NCI-H1092 (cell line): ENCODE data around the gene GJA1.
"Not testable (repeated sequence)": the region's sequence is repeated elsewhere in the genome, so short reads cannot be mapped to it uniquely, and the experiment has no call there.

Experiments
- DNase-seq: peaks from one replicate; lab custom pipeline; 2025; lab: John Stamatoyannopoulos, UW

The GJA1 gene

DNA sequence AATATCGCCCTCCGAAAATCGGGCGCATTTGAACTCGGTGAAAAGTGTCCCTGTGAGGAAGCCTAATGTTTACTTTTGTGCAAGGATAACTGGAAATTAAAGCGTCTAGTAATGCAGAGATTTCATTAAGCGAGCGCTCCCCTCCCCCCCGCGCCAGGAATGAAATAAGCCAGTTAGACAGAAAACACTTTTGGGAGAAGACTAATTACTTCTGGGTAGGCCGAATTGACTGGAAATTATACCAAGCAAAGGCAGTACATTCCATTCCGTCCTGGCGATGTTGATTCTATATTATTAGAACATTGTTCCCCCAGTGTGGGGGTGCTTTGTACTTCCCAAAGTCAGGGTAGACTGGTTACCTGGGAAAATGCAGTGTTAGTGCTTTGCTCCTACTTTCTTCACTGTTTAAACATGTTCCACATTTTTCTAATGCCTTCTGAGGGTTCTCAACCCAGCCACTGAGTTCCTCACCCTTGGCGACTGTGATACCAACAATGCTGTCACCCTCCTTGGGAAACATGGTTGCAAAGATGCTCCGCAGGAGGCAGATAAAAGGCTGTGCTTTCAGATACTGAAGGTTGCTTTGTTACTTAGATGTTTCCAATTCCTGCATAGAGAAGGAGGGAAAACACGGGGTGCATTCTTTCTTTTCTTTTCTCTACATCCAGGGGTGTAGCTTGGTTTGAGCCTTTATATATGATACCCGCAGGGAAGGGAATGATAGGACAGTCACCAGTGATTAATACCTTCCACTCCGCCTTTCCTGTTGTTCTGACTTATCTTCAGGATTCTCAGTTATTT lies 2.6 kb downstream of the GJA1 start:
- no peak for DNase-seq

DNA sequence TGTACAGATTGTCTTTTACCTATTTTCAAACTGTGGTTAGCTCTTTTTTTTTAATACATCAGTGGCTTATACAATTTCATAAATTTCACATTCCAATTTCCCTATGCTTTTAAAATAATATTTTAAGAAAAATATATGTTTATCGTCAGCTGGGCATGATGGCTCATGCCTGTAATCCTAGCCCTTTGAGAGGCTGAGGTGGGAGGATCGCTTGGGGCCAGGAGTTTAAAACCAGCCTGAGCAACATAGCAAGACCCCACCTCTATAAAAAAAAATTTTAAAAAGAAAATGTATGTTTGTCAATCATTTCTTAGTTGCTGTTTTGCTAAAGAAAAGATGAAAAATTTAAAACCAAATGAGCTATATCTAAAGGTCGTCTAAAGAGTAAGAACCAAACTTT lies 3.4 kb downstream of the GJA1 start:
- no peak for DNase-seq

DNA sequence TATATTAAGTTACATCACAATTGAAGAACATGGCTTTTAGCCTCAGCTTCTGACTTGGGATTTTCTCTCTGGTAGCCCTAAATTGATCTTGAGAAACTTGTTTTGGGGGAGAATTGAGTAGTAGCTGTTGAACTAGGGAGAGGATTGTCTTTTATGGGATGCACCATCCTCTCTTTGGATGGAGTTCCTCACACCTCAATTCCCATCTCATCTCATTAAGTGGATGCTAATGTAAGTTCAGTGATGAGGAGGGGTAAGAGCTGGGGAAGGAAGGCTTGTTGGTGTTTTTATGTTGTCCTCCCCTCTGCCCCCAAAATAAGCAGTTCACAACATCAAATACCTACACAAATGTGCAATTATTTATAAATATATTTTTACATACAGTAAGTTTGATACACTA lies 4.0 kb downstream of the GJA1 start:
- DNase-seq: no peak

DNA sequence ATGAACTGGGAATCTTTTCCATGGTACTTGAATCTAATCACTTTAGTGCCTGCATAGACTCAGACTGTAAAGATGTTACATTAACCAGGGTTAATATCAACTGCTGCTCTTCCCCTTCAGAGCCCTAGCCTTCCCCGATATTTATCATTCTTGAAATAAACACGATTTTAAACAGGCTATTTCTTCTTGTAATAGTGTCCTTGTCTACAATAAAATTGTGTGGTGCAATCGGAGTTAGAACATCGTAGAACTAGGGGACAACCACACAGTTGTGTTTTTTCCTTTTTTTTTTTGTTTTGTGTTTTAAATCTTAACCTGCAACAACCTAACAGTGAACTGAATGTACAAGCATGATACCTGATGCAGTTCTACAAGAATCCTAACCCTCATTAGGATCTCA lies 4.5 kb downstream of the GJA1 start:
- DNase-seq: no peak

DNA sequence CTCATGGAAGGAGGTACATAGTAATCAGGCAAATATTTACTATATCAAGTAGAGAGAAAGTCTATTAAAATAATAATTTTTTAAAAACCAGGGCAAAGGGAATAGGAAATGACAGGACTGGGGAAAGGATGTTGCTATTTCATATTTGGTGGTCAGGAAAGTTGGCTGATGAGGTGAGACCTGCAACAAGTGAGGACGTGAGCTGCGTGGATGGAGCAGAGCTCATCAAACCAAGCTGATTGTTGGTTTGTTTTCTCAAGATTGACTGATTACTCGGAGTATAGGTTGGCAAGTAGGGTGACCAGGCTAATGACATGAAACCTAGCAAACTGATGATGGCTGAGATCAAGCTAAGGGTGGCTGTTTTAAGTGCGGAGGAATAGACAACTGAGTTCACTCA lies 6.0 kb downstream of the GJA1 start:
- DNase-seq: no peak

DNA sequence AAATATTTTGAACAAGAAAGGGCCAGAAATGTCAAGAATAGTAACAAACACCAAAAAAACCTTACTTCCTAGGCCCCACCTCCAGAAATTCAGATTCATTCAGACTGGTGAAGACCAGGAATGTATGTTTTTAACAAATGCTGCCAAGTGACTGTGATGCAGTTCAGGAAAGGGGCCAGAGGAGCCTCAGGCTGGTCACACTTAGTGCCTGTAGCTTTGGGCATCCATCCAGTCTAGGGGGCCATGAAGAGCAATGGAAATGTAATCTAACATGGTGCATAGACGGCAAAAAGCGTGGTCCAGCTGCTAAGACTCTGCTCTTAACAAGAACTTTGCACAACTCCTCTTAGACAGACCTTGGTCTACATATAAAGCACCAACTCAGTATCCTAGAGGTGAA lies 7.1 kb downstream of the GJA1 start:
- no peak for DNase-seq

DNA sequence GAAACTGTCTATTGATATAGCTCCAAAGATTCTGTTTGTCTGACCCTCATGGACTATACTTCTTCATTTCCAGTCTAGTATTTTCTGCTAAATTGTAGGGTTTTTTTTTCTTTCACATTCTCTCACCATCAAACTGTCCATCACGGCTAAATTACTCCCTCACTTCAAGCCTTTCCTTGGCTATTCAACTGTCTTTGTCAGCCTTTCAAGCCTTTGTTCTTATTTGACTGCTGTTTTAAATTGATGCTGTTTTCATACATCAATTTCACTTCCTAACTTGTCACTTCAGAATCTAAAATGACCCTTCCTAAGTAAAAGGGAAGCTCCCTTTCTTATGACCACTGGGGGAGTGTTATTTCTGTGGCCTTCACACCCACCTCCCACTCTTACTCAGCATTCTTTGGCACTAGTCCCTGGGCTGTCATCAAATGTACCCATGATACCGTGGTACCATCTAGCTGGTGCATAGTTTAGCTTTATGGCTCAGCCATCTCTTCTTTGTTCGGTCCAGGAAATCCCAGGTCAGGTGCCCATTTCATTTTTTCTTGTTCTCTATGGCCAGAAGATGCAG lies 8.6 kb downstream of the GJA1 start:
- DNase-seq: no peak

DNA sequence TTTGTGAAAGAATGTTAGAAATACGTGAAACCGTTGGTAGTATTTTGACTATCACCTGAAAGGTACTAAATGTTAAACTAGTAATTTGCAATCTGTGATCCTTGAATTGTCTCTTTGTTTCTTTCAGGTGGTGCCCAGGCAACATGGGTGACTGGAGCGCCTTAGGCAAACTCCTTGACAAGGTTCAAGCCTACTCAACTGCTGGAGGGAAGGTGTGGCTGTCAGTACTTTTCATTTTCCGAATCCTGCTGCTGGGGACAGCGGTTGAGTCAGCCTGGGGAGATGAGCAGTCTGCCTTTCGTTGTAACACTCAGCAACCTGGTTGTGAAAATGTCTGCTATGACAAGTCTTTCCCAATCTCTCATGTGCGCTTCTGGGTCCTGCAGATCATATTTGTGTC lies 11.3 kb downstream of the GJA1 start:
- not testable (repeated sequence) for DNase-seq

DNA sequence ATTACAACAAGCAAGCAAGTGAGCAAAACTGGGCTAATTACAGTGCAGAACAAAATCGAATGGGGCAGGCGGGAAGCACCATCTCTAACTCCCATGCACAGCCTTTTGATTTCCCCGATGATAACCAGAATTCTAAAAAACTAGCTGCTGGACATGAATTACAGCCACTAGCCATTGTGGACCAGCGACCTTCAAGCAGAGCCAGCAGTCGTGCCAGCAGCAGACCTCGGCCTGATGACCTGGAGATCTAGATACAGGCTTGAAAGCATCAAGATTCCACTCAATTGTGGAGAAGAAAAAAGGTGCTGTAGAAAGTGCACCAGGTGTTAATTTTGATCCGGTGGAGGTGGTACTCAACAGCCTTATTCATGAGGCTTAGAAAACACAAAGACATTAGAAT lies 12.3 kb downstream of the GJA1 start:
- DNase-seq: not testable (repeated sequence)

DNA sequence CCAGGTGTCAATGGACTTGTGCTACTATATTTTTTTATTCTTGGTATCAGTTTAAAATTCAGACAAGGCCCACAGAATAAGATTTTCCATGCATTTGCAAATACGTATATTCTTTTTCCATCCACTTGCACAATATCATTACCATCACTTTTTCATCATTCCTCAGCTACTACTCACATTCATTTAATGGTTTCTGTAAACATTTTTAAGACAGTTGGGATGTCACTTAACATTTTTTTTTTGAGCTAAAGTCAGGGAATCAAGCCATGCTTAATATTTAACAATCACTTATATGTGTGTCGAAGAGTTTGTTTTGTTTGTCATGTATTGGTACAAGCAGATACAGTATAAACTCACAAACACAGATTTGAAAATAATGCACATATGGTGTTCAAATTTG lies 13.1 kb downstream of the GJA1 start:
- not testable (repeated sequence) for DNase-seq

DNA sequence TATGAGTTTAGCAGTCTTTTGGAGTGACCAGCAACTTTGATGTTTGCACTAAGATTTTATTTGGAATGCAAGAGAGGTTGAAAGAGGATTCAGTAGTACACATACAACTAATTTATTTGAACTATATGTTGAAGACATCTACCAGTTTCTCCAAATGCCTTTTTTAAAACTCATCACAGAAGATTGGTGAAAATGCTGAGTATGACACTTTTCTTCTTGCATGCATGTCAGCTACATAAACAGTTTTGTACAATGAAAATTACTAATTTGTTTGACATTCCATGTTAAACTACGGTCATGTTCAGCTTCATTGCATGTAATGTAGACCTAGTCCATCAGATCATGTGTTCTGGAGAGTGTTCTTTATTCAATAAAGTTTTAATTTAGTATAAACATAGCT lies 13.9 kb downstream of the GJA1 start:
- DNase-seq: no peak

DNA sequence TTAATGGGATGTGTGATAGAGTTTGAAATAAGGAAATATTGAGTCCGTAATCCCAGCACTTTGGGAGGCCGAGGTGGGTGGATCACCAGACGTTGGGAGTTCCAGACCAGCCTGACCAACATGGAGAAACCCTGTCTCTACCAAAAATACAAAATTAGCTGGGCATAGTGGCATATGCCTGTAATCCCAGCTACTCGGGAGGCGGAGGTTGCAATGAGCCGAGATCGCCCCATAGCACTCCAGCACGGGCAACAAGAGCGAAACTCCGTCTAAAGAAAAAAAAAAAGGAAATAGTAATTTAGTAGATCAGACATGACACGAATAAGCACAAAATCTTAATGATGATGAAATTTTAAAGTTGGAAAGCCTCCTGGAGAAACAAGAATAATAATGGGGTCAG lies 14.8 kb downstream of the GJA1 start:
- no peak for DNase-seq

DNA sequence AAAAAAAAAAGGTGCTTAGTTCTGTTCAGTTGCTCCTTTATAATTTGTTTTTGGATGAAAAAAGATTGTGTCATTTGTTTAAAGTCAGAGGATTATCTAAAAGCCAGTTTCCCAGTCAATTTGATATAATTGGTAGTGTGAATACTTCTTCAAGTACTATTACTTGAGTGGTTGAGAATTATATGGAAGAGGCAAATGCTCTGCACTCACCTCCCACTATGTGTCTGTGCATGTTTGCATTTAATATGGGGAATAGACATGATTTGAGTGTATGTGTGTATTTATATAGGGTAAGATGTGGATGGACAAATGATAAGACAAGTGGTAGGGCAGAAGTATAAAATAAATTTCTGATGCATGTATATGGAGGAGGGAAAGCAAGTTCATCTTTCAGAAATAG lies 15.8 kb downstream of the GJA1 start:
- DNase-seq: no peak

DNA sequence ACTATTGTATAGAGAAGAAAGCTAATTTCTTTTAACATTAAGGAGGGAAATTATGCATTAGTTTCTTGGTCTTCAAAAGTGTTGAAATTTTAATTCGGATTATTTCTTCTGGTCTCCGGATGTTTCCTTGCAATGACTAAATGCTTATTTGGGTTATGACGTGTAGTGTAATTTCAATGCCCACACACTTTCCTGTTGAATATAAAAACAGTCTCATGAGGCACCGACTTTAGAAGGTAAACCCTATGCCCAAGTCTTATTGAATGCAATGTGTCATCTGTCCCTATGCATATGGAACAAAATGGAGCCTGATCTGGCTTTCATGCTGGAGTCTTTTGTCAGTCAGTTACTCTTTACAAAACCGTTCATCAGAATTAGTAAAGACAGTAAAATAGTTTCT lies 17.7 kb downstream of the GJA1 start:
- no peak for DNase-seq

DNA sequence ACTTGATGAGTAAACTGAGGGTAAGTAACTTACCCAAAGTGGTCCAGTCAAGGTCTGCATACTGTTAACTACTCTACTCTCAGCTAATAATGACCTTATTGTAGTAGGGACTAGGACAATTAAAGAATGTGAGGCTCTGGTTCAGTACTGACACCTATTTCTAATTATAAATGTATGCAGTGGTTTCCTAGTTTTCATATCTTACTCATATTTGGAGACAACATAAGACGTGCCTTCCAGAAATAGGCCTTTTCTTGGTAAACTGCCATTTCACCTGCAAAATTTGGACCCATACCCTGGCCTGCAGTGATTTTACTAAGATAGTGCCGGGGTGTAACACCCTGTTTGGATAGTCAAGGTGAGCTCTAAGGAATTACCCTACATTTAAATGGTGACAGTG lies 24.7 kb downstream of the GJA1 start:
- no peak for DNase-seq

DNA sequence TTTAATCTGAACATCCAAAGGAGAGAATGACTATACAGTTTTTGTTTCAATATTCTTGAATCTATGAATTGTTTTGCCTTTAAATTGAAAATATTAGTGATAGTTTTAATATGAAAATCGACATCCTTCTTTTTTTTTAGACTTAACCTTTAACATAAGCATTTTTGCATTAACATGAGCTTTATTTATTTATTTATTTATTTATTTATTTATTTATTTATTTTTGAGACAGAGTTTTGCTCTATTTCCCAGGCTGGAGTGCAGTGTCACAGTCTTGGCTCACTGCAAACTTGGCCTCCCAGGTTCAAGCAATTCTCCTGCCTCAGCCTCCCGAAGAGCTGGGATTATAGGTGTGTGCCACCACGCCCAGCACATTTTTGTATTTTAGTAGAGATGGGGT lies 27.6 kb downstream of the GJA1 start:
- DNase-seq: no peak

DNA sequence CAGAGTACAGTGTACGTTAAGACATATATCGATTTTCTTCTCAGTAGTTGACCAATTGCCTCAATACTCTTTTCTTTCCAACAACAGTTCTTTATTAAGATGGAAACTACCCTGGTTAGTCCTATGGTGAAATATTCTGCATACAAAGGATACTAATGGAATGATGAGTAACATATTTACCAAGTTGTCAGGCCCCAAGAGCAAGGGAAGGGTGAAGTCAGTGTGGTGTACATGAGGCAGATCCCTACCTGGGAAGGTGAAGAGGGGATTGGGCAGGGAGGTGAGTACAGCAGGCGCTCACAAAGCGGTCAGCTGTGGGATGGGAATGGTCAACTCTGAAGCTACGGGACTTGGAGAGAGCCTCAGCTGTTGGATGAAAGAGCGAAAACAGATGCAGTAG lies 29.7 kb downstream of the GJA1 start:
- DNase-seq: no peak

DNA sequence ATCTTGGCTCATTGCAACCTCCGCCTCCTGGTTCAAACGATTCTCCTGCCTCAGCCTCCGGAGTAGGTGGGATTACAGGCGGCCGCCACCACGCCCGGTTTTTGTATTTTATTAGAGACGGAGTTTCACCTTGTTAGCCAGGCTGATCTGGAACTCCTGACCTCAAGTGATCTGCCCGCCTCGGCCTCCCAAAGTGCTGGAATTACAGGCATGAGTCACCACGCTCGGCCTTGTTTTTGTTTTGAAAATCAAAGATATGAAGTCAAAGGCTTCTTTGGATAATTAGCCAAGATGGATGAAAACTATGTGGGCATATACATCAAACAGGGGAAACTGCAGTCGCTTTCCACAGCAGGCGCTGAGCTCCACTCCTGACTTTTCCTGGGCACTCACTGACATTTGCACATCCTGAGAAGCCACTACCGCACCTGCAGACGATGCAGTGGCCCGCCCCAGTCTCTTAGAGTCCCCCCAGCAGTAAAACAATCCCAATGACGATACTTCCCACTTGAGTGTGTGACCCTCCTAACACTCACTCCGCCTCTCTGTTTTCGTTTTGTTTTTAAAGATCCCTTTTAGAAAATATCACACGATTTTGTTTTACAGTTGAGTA lies 44.1 kb downstream of the GJA1 start:
- DNase-seq: no peak

DNA sequence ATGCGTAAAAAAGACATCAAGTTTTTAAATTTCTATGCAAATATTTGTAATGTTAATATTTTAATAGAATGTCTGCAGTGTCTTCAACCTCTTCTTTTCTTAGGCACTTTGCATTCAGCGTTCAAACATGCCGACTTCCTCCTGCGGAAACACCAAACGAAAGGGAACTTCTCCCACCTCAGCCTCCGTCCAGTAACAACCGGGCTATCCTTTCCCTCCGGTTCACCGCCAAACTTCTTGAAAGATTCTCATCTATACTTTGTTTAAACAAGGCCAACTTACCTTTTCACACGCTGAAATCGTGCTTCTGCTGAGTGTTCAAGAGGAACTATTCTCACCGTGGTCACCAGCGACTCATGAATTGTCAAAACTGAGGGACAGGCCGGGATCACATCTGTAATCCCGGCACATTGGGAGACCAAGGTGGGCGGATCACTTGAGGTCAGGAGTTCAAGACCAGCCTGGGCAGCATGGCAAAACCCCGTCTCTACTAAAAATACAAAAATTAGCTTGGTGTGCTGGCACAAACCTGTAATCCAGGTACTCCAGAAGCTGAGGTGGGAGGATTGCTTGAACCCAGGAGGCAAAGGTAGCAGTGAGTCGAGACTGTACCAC lies 44.8 kb downstream of the GJA1 start:
- no peak for DNase-seq

DNA sequence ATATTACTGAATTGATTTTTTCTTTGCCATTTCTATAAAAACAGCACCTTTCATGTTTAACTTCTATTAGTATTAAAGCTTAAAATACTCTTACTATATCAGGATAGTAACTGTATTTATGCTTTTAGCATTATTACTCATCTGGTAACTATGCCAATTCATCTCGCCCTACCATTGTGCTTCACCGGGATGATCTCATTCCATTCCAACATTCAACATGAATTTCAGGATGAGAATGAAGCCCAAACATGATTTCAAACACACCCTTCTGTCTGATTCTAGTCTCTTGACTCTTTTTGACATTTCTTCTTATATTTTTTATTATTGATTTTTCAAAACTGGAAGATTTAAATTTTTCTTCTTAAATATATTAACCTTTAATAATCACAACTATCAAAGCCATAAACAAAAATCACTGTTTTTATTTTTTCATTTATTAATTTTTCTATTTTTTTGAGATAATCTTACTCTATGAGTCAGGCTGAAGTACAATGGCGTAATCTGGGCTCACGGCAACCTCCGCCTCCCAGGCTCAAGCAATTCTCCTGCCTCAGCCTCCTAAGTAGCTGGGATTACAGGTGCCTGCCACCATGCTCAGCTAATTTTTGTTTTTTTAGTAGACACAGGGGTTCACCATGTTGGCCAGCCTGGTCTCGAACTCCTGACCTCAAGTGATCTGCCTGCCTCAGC lies 46.7 kb downstream of the GJA1 start:
- no peak for DNase-seq

DNA sequence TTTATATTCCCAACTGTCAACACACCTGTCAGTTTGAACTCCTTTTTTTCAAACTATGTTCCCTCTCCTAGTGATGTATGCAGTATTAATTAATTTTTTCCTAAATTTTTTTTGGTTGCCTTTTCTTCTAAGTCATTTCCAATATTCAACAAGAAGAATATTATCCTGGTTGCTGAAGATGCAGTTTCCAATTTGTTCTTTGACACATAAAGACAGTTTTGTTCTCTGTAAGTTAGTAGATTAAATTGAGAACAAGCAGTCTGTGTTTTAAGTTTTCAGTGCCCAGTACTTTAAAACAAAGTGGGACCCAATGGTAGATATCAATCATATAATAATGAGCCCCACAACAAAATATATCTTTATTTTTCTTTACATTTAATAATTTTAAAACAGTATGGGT lies 47.3 kb downstream of the GJA1 start:
- no peak for DNase-seq

DNA sequence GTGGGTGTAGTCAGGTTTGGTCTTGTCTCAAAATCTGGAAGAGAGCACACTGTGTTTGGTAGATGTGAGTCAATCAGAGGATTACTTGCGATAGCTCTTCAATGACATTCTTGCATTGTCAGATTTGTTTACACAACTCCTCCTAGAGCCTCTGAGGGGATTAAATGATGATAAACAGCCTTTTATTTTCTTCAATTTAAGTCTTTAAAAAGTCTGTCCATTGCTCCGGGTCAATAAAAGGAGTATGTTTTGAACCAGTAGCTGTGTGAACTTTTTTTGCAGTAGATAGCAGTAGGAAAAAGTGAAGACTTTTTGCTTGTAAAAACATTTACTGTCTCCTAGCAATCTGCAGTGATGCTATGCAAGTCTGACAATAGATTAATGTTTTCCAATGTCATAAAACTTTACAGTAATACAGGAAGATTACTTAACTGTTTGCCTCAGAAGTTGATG lies 49.9 kb downstream of the GJA1 start:
- DNase-seq: no peak

DNA sequence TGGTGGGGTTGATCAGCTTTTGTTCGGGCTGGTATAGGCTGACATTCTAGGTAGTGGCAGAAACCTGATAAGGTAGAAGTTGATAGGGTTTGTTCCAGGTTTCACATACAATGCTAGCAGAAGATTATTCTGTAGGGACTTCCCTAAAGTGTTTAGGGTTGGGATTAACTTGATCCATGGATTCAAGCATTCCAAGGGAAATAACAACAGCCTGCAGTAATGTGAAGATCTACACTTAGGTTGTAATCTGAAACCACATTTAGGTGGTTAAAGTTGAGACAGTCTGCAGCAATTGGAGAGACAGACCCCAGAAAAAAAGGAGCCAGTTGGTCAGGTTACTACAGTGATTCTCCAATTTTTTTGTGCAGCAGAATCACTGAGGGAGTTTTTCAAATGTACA lies 56.1 kb downstream of the GJA1 start:
- no peak for DNase-seq
